ENCODE measurements around the gene KIRREL3.

DNA sequence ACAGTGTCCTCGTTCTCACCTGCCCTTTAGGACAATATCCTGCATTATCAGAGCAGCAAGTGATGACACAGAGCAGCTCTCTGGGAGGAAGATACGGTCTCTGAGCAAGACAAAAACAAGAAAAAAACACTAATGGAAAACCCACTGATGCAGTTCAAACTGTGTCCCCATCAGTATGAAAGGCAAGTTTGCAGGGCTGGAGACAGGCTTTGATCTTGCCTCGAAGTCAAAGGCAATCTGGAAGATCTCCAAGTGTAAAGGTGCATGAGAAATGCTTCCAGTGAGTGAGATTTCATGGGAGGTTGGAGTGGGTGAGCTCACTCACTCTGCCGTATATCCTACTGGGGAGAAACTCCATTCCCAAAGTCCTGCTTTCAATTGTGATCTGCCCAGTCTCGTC lies 157.5 kb downstream of the KIRREL3 start:
- TF ChIP-seq CTCF (conservative IDR thresholded peaks at IDR 0.05) (no peak), EZH2 (IDR thresholded peaks at IDR 0.05; ENCODE audit: low read depth) (no peak)
